ENCODE measurements around the gene KREMEN1.
A peak's percentile ranks its signal among the peaks of the same experiment; 100 is the strongest.

The KREMEN1 gene

GRCh38 chr22:29128891-29129807, 56.3 kb downstream of the KREMEN1 start:
- Histone ChIP-seq H3K9me3 (ENCODE audit: insufficient read depth, low read length, severe bottlenecking) (no peaks in the 10 kb centered on the region), H2AFZ (ENCODE audit: low read depth, low read length) (no peak overlapping the region), H3K9ac (ENCODE audit: low read depth, low read length) (no peak overlapping the region), H3K79me2 (ENCODE audit: insufficient read depth, low read length) (no peaks in the 10 kb centered on the region), H4K20me1 (ENCODE audit: insufficient read depth, low read length) (no peaks in the 10 kb centered on the region), H3K36me3 (ENCODE audit: insufficient read depth, low read length) (peaks cover 62% of the 10 kb centered on the region), H3K4me1 (ENCODE audit: insufficient read depth, low read length) (no peaks in the 10 kb centered on the region), H3K4me2 (ENCODE audit: insufficient read depth, low read length) (no peak overlapping the region), H3K27ac (ENCODE audit: low read length) (no peak overlapping the region), H3K27me3 (ENCODE audit: insufficient read depth, low read length, poor library complexity) (no peaks in the 10 kb centered on the region), H3K4me3 (ENCODE audit: low read depth in 1 of 2, low read length in 2 of 2) (no peak overlapping the region)
- no peak for DNase-seq
- ATAC-seq (ENCODE audit: insufficient read depth, low read depth): 0 out of 3 replicates have a peak, but pooled peaks have one; percentile 27
- no peak for TF ChIP-seq EZH2 (IDR thresholded peaks at IDR 0.05; ENCODE audit: borderline replicate concordance, low read depth, low read length, severe bottlenecking)
- TF ChIP-seq CTCF (IDR thresholded peaks at IDR 0.05; ENCODE audit: borderline replicate concordance, extremely low read depth, low read length, poor library complexity, severe bottlenecking): no peak

DNA sequence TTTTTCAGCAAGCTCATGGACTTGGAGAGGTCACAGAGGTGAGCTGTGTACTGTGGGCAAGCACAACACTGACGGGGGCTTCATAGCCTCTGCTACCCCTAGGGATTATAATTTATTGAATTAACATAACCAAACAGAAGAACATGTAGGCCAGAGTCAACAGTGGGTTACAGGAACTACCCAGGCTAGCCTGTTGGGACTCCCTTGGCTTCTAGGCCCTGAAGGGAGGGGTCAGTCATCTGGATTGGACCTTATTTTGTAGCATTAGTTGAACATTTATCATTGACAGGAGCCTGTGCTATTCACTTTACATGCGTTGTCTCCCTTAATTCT, 56.9 kb downstream of the KREMEN1 start:
- no peak overlapping the region for H3K4me3 ChIP-seq (ENCODE audit: low read depth in 1 of 2, low read length in 2 of 2)
- H3K79me2 ChIP-seq (ENCODE audit: insufficient read depth, low read length): no peaks in the 10 kb centered on the region
- H3K9me3 ChIP-seq (ENCODE audit: insufficient read depth, low read length, severe bottlenecking): no peaks in the 10 kb centered on the region
- H3K9ac ChIP-seq (ENCODE audit: low read depth, low read length): no peak overlapping the region
- peaks cover 68% of the 10 kb centered on the region for H3K36me3 ChIP-seq (ENCODE audit: insufficient read depth, low read length)
- no peak overlapping the region for H3K4me2 ChIP-seq (ENCODE audit: insufficient read depth, low read length)
- H3K4me1 ChIP-seq (ENCODE audit: insufficient read depth, low read length): no peaks in the 10 kb centered on the region
- no peak overlapping the region for H2AFZ ChIP-seq (ENCODE audit: low read depth, low read length)
- peaks cover 3% of the 10 kb centered on the region; the same call in 1 of the 2 replicates for H4K20me1 ChIP-seq (ENCODE audit: insufficient read depth, low read length)
- DNase-seq (no peak), ATAC-seq (ENCODE audit: insufficient read depth, low read depth) (no peak; the same call in 2 of the 3 replicates)
- no peak for TF ChIP-seq CTCF (IDR thresholded peaks at IDR 0.05; ENCODE audit: borderline replicate concordance, extremely low read depth, low read length, poor library complexity, severe bottlenecking)
- TF ChIP-seq EZH2 (IDR thresholded peaks at IDR 0.05; ENCODE audit: borderline replicate concordance, low read depth, low read length, severe bottlenecking): no peak
- H3K27me3 ChIP-seq (ENCODE audit: insufficient read depth, low read length, poor library complexity): no peaks in the 10 kb centered on the region
- no peak overlapping the region for H3K27ac ChIP-seq (ENCODE audit: low read length)

DNA sequence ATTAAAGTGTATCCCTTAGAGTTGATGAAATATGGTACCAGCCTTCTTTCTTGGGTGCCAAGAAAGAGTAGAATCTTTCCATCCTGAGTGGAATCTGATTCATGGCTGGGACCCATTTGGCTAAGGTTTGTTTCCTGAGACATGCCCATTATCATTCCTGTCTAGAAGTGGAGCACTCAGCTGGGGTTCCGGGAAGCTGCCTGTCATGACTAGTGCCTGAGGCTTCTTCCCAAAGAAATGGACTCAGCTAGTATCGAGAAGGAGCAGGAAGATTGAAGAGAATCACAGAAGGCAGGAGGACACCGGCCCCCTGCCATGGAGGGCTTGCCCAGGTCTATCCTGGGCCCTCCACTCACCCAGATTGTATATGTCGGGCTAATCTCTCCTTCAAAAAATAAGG, 57.6 kb downstream of the KREMEN1 start:
- Histone ChIP-seq H3K4me3 (ENCODE audit: low read depth in 1 of 2, low read length in 2 of 2) (no peak overlapping the region), H3K27ac (ENCODE audit: low read length) (no peak overlapping the region), H3K4me2 (ENCODE audit: insufficient read depth, low read length) (no peak overlapping the region), H3K4me1 (ENCODE audit: insufficient read depth, low read length) (no peaks in the 10 kb centered on the region), H4K20me1 (ENCODE audit: insufficient read depth, low read length) (peaks cover 6% of the 10 kb centered on the region; the same call in 1 of the 2 replicates), H3K79me2 (ENCODE audit: insufficient read depth, low read length) (no peaks in the 10 kb centered on the region), H3K9ac (ENCODE audit: low read depth, low read length) (no peak overlapping the region), H3K27me3 (ENCODE audit: insufficient read depth, low read length, poor library complexity) (no peaks in the 10 kb centered on the region), H3K9me3 (ENCODE audit: insufficient read depth, low read length, severe bottlenecking) (no peaks in the 10 kb centered on the region), H2AFZ (ENCODE audit: low read depth, low read length) (no peak overlapping the region), H3K36me3 (ENCODE audit: insufficient read depth, low read length) (peaks cover 67% of the 10 kb centered on the region)
- TF ChIP-seq EZH2 (IDR thresholded peaks at IDR 0.05; ENCODE audit: borderline replicate concordance, low read depth, low read length, severe bottlenecking) (no peak), CTCF (IDR thresholded peaks at IDR 0.05; ENCODE audit: borderline replicate concordance, extremely low read depth, low read length, poor library complexity, severe bottlenecking) (no peak)
- DNase-seq: no peak
- no peak for ATAC-seq (ENCODE audit: insufficient read depth, low read depth)

All from DND-41 (cell line).